Measurements from ENCODE around the gene NDST4.

GRCh38 chr4:114927881-114928280, 185.5 kb downstream of the NDST4 start:
- TF ChIP-seq CEBPB (IDR thresholded peaks at IDR 0.05) (no peak), TCF12 (IDR thresholded peaks at IDR 0.05; ENCODE audit: low read depth) (no peak), EP300 (IDR thresholded peaks at IDR 0.05; ENCODE audit: borderline replicate concordance) (no peak), TEAD4 (IDR thresholded peaks at IDR 0.05) (no peak), USF1 (IDR thresholded peaks at IDR 0.05) (no peak), RAD21 (IDR thresholded peaks at IDR 0.05; ENCODE audit: low read depth) (no peak), TAF1 (IDR thresholded peaks at IDR 0.05; ENCODE audit: low read depth) (no peak), CREB1 (IDR thresholded peaks at IDR 0.05; ENCODE audit: low read depth) (no peak), EGR1 (IDR thresholded peaks at IDR 0.05) (no peak)
- TF ChIP-seq, protein P1, sequence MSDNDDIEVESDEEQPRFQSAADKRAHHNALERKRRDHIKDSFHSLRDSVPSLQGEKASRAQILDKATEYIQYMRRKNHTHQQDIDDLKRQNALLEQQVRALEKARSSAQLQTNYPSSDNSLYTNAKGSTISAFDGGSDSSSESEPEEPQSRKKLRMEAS (IDR thresholded peaks at IDR 0.05), result no peak

Measured in Ishikawa (cell line).